EH (cell line): ENCODE data around the gene MX1.

Experiments
- DNase-seq: peaks from one replicate; pipeline ENCODE4 v3.0.0-alpha.2; 2015; ENCODE audit warnings: low read depth

The MX1 gene

GRCh38 chr21:41432562-41433460 is 6.8 kb downstream of the MX1 start:
- no peak for DNase-seq

- no peak for DNase-seq
These were observed 7.5 kb downstream of the MX1 start for GRCh38 chr21:41433566-41433965.

GRCh38 chr21:41435706-41436105 is 9.7 kb downstream of the MX1 start:
- DNase-seq, result no peak

- DNase-seq, result no peak
These were observed 11.7 kb downstream of the MX1 start for GRCh38 chr21:41437729-41438128.

- DNase-seq, result no peak
These were observed 12.5 kb downstream of the MX1 start for GRCh38 chr21:41438425-41439113.

GRCh38 chr21:41439248-41439647 is 13.2 kb downstream of the MX1 start:
- DNase-seq, result peak; percentile 63

GRCh38 chr21:41441546-41441945 is 15.5 kb downstream of the MX1 start:
- no peak for DNase-seq

GRCh38 chr21:41442481-41443186 is 16.6 kb downstream of the MX1 start:
- DNase-seq, result peak; percentile 60

GRCh38 chr21:41443562-41443961 is 17.5 kb downstream of the MX1 start:
- DNase-seq, result no peak

GRCh38 chr21:41444703-41445464 is 18.8 kb downstream of the MX1 start:
- DNase-seq, result no peak

GRCh38 chr21:41445465-41445862 is 19.4 kb downstream of the MX1 start:
- DNase-seq, result no peak

GRCh38 chr21:41446586-41446985 is 20.5 kb downstream of the MX1 start:
- DNase-seq, result peak; percentile 88

GRCh38 chr21:41447356-41447755 is 21.3 kb downstream of the MX1 start:
- DNase-seq, result no peak

- DNase-seq, result no peak
These were observed 23.6 kb downstream of the MX1 start for GRCh38 chr21:41449613-41450012.

- no peak for DNase-seq
These were observed 26.0 kb downstream of the MX1 start for GRCh38 chr21:41451753-41452676.

- no peak for DNase-seq
These were observed 27.2 kb downstream of the MX1 start for GRCh38 chr21:41453198-41453597.

GRCh38 chr21:41453761-41454160 is 27.7 kb downstream of the MX1 start:
- no peak for DNase-seq

- peak; percentile 44 for DNase-seq
These were observed 32.1 kb downstream of the MX1 start for GRCh38 chr21:41458121-41458520.

GRCh38 chr21:41458559-41458958 is 32.5 kb downstream of the MX1 start:
- no peak for DNase-seq

GRCh38 chr21:41459884-41460534 is 34.0 kb downstream of the MX1 start:
- DNase-seq, result no peak
